ENCODE data around the gene AACS. TPM values are rescaled to one million over a fixed set of nuclear protein-coding genes. Genes with fewer than 3 reads are reported as not detected.

AACS gene
- total RNA-seq, 1 experiment from 2014 or later: 20.1 TPM

DNA sequence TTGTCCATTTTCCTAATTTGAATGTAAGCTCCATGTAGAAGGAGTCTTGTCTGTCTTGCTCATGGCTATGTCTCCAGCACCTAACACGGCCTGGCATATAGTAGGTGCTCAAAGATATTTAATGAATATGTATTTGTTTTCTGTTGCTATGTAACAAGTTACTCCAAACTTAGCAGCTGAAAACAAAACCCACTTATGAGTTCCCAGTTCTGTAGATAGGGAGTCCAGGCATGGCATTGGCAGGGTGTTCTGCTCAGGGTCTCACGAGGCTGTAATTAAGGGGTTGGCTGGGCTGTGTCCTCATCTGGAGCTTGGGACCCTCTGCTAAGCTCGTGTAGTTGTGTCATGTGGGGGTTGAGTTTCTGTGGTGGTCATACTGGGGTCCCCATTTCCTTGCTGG lies 106.0 kb downstream of the AACS start:
- TF ChIP-seq CTCF (conservative IDR thresholded peaks at IDR 0.05; ENCODE audit: low read depth, low read length) (no peak), EZH2 (IDR thresholded peaks at IDR 0.05; ENCODE audit: borderline replicate concordance, low read depth, low read length, poor library complexity, severe bottlenecking) (no peak)
- ChIA-PET CTCF (no interaction called here), POLR2A (ENCODE audit: low non-redundant PET) (no interaction called here)
- DNase-seq (ENCODE audit: low spot score): no peak
- no TSS peak for BruUV-seq (replicated peaks)
- Histone ChIP-seq H3K4me3 (ENCODE audit: low read depth, low read length, poor library complexity, severe bottlenecking) (no peak overlapping the region), H3K36me3 (ENCODE audit: insufficient read depth, low read length, poor library complexity, severe bottlenecking) (no peaks in the 10 kb centered on the region), H3K27me3 (replicated peaks; ENCODE audit: insufficient read depth, low read depth, low read length, poor library complexity) (peaks cover 8% of the 10 kb centered on the region), H3K4me1 (ENCODE audit: insufficient read depth, low read length, poor library complexity, severe bottlenecking) (no peaks in the 10 kb centered on the region), H3K27ac (ENCODE audit: low read depth, low read length, poor library complexity, severe bottlenecking) (no peak overlapping the region), H3K9me3 (ENCODE audit: low read depth, low read length, poor library complexity, severe bottlenecking) (no peaks in the 10 kb centered on the region)
- intact Hi-C loops (cut with micrococcal nuclease; ENCODE audit: unreplicated experiment): no loop called here

GRCh38 chr12:125172231-125172850 lies 107.1 kb downstream of the AACS start:
- Histone ChIP-seq H3K27me3 (replicated peaks; ENCODE audit: insufficient read depth, low read depth, low read length, poor library complexity) (peaks cover 8% of the 10 kb centered on the region), H3K36me3 (ENCODE audit: insufficient read depth, low read length, poor library complexity, severe bottlenecking) (no peaks in the 10 kb centered on the region), H3K9me3 (ENCODE audit: low read depth, low read length, poor library complexity, severe bottlenecking) (no peaks in the 10 kb centered on the region), H3K4me3 (ENCODE audit: low read depth, low read length, poor library complexity, severe bottlenecking) (no peak overlapping the region), H3K27ac (ENCODE audit: low read depth, low read length, poor library complexity, severe bottlenecking) (no peak overlapping the region), H3K4me1 (ENCODE audit: insufficient read depth, low read length, poor library complexity, severe bottlenecking) (no peaks in the 10 kb centered on the region)
- TF ChIP-seq CTCF (conservative IDR thresholded peaks at IDR 0.05; ENCODE audit: low read depth, low read length) (no peak), EZH2 (IDR thresholded peaks at IDR 0.05; ENCODE audit: borderline replicate concordance, low read depth, low read length, poor library complexity, severe bottlenecking) (no peak)
- no peak for DNase-seq (ENCODE audit: low spot score)
- intact Hi-C loops (cut with micrococcal nuclease; ENCODE audit: unreplicated experiment): no loop called here
- no TSS peak for BruUV-seq (replicated peaks)
- ChIA-PET CTCF (no interaction called here), POLR2A (ENCODE audit: low non-redundant PET) (no interaction called here)

GRCh38 chr12:125175576-125175975 lies 110.3 kb downstream of the AACS start:
- no peak for DNase-seq (ENCODE audit: low spot score)
- intact Hi-C loops (cut with micrococcal nuclease; ENCODE audit: unreplicated experiment): no loop called here
- CTCF ChIA-PET: no interaction called here
- Histone ChIP-seq H3K36me3 (ENCODE audit: insufficient read depth, low read length, poor library complexity, severe bottlenecking) (no peaks in the 10 kb centered on the region), H3K4me3 (ENCODE audit: low read depth, low read length, poor library complexity, severe bottlenecking) (no peak overlapping the region), H3K4me1 (ENCODE audit: insufficient read depth, low read length, poor library complexity, severe bottlenecking) (no peaks in the 10 kb centered on the region), H3K27ac (ENCODE audit: low read depth, low read length, poor library complexity, severe bottlenecking) (no peak overlapping the region), H3K9me3 (ENCODE audit: low read depth, low read length, poor library complexity, severe bottlenecking) (no peaks in the 10 kb centered on the region), H3K27me3 (replicated peaks; ENCODE audit: insufficient read depth, low read depth, low read length, poor library complexity) (peaks cover 9% of the 10 kb centered on the region)
- no peak for TF ChIP-seq EZH2 (IDR thresholded peaks at IDR 0.05; ENCODE audit: borderline replicate concordance, low read depth, low read length, poor library complexity, severe bottlenecking)
- no peak for TF ChIP-seq CTCF (conservative IDR thresholded peaks at IDR 0.05; ENCODE audit: low read depth, low read length)
- POLR2A ChIA-PET (ENCODE audit: low non-redundant PET): no interaction called here
- BruUV-seq (replicated peaks): no TSS peak
